ENCODE measurements around the gene ANO6. TPM values are rescaled to one million over a fixed set of nuclear protein-coding genes. Genes with fewer than 3 reads are reported as not detected.

ANO6 gene
- total RNA-seq, 1 donor from 2014 or later = 57.6 TPM

DNA sequence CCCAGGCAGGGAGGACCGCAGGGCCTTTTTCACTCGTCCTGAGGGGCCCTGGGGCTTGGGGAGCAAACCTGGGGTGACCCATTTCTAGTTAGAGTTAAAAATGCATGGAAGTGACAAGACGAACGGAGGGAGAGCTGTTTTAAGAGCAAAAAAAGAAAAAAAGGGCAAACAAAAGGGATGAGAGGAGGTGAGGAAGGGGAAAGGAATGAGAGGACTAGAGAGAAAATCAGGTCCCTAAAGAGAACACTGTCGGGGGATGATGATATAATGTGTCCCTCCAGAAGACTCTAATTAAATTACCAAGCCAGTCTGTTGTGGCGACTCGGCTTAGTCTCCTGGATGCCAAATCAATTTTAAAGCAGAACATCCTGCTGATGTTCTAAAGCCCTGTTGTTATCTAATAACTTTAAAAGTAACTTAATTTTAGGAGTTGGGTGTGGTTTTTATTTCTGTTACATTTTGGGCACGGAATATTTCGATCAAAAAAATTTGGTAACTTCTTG lies 1.1 kb downstream of the ANO6 start:
- TF ChIP-seq, protein P1, sequence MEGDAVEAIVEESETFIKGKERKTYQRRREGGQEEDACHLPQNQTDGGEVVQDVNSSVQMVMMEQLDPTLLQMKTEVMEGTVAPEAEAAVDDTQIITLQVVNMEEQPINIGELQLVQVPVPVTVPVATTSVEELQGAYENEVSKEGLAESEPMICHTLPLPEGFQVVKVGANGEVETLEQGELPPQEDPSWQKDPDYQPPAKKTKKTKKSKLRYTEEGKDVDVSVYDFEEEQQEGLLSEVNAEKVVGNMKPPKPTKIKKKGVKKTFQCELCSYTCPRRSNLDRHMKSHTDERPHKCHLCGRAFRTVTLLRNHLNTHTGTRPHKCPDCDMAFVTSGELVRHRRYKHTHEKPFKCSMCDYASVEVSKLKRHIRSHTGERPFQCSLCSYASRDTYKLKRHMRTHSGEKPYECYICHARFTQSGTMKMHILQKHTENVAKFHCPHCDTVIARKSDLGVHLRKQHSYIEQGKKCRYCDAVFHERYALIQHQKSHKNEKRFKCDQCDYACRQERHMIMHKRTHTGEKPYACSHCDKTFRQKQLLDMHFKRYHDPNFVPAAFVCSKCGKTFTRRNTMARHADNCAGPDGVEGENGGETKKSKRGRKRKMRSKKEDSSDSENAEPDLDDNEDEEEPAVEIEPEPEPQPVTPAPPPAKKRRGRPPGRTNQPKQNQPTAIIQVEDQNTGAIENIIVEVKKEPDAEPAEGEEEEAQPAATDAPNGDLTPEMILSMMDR (conservative IDR thresholded peaks at IDR 0.05; ENCODE audit: low read depth, low read length) = no peak
- no peak for DNase-seq (ENCODE audit: low read depth)
- H3K4me3 ChIP-seq (ENCODE audit: low read depth, low read length) = peak overlapping the region; percentile 89

DNA sequence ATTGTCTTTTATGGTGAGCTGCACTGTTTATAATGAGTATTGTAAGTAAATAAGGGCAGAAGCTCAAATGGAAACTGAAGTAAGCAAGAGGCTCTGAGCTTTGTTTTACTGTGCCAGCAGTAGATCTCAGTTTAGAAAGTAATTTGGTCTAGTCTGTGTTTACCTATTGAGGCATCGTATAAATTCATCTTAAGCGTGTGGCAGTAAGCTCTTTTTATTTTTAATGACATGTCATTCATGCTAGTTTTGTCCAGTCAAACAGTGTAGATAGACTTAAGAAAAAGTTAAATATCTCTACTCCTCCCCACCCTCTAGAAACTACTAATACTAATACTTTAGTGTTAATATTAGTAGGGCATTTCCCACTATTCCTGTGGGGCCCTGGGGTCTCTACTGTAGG lies 2.0 kb downstream of the ANO6 start:
- no peak for DNase-seq (ENCODE audit: low read depth)
- TF ChIP-seq, protein P1 (conservative IDR thresholded peaks at IDR 0.05; ENCODE audit: low read depth, low read length) = no peak
- H3K4me3 ChIP-seq (ENCODE audit: low read depth, low read length) = peak overlapping the region; percentile 89

DNA sequence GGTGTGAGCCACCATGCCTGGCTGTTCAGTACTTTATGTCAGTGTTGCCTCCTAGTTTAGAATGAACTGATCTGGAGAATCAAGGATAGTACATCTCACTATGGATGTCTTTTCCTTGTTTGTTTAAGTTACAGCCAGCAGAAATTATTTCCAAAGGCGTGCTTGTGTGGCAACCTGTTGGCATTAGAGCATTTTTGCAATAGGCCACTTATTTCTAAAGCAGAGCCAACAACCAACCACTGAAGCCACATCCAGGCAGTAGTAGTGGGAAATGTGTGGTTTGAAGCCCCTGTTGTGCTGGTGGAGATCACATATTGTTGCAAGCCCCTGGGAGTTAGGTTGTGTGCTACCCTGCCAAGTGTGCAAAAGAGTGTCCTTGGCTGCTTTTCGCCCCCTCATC lies 3.7 kb downstream of the ANO6 start:
- no peak overlapping the region for H3K4me3 ChIP-seq (ENCODE audit: low read depth, low read length)
- no peak for DNase-seq (ENCODE audit: low read depth)
- TF ChIP-seq, protein P1 (conservative IDR thresholded peaks at IDR 0.05; ENCODE audit: low read depth, low read length) = no peak

DNA sequence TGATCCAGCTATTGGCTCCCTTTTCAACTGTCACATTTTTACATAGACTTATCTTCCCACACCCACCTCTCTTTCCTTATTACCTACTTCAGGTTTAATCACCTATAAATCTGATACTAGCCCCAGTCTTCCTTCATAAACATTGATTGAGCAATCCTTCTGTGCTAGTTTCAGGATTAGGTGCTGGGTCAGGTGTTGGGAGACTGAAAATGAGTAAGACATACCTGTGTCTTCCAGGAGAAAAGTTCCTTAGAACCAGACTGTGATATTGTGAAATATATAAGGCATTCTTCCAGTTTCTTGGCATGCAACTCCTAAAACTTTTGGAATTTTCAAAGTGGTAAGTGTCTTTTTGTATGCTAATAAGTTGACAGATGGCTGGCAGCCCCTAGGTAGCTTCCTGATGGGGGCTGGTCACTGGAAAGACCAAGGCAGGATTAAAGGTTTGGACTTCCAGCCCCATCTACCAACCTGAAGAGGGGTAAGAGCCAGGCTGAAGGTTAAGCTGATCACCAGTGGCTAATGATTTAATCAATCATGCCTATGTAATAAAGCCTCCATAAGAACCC lies 4.6 kb downstream of the ANO6 start:
- no peak overlapping the region for H3K4me3 ChIP-seq (ENCODE audit: low read depth, low read length)
- DNase-seq (ENCODE audit: low read depth) = no peak
- TF ChIP-seq, protein P1 (conservative IDR thresholded peaks at IDR 0.05; ENCODE audit: low read depth, low read length) = no peak

DNA sequence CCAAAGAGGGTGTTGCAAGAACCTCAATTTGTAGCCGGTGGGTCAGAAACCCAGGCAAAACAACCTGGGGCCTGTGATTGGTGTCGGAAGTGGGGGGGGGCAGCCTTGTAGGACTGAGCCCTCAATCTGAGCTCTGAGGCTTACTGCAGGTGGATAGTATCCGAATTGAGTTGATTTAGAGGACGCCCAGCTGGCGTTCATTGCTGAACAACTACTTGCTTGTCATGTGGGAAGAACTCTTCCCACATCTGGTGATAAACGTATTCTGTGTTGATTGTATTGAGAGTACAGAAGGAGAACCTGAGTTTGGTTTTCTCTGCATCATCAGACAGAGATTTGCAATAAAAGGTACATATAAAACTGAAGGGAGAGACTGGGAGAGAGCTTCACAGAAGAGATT lies 5.1 kb downstream of the ANO6 start:
- DNase-seq (ENCODE audit: low read depth) = no peak
- H3K4me3 ChIP-seq (ENCODE audit: low read depth, low read length) = no peak overlapping the region
- TF ChIP-seq, protein P1 (conservative IDR thresholded peaks at IDR 0.05; ENCODE audit: low read depth, low read length) = no peak

DNA sequence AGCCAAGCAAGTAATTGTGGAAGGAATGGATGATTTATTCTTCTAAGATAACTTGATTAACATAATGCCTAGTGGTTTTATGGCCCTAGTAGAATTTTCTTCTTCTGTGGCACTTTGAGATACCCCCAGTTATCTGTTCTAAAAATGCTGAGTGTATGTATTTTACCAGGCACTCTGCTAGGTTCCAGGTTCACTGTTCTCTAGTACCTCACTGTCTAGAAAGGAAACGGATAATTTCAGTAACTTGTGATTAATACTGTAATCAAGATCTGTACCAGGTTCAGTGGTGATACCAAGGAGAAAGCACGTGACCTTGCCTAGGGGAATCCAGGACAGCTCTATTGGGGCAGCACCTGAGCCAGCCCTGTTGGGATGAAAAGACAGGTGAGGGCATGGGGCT lies 8.0 kb downstream of the ANO6 start:
- TF ChIP-seq, protein P1 (conservative IDR thresholded peaks at IDR 0.05; ENCODE audit: low read depth, low read length) = no peak
- DNase-seq (ENCODE audit: low read depth) = no peak

DNA sequence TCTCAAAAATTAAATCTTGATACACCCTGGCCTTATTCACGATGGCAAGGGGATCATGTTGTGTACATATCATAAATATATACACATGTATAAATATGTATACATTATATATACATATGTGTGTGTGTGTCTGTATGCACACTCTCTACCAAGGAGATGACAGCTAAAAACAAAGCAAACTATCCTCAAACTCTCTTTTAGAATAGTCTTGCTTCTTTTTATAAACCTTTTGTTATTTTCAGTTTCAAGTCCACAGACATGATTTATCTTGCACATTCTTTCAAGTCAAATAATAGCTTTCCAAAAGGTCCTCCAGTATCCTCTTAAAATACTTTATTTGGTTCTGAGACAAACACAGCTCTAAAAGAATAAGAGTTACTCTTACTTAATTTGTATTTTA lies 8.4 kb downstream of the ANO6 start:
- DNase-seq (ENCODE audit: low read depth) = no peak
- H3K4me3 ChIP-seq (ENCODE audit: low read depth, low read length) = no peak overlapping the region
- TF ChIP-seq, protein P1 (conservative IDR thresholded peaks at IDR 0.05; ENCODE audit: low read depth, low read length) = no peak

More for the DNA sequence above, 8.0 kb downstream of the ANO6 start:
- no peak overlapping the region for H3K4me3 ChIP-seq (ENCODE audit: low read depth, low read length)
